IMR-90 (cell line): ENCODE data around the gene SPINDOC.

Source experiments
- BHLHE40 ChIP-seq: fragments of 150-350 bp; IDR thresholded peaks from 2 replicates; pipeline ENCODE4 v1.6.1; 2016; ENCODE audit warnings: mild to moderate bottlenecking, low read depth, low read length
- CTCF ChIP-seq: conservative IDR thresholded peaks from 2 replicates; pipeline ENCODE4 v1.5.1; 2012; ENCODE audit warnings: mild to moderate bottlenecking, low read depth, low read length, improper control_type of control experiment
- POLR2A ChIP-seq: IDR thresholded peaks from 2 replicates; pipeline ENCODE4 v1.6.1; 2012; ENCODE audit warnings: mild to moderate bottlenecking, low read depth, low read length
- SMC3 ChIP-seq: fragments of 150-350 bp; IDR thresholded peaks from 2 replicates; pipeline ENCODE4 v1.6.1; 2016; ENCODE audit warnings: low read depth, mild to moderate bottlenecking, antibody characterized with exemption, low read length, moderate library complexity
- USF2 ChIP-seq: fragments of 150-350 bp; IDR thresholded peaks from 2 replicates; pipeline ENCODE4 v1.6.1; 2017; ENCODE audit warnings: mild to moderate bottlenecking, antibody characterized with exemption, low read length, low read depth

- TF ChIP-seq CTCF = no peak
- no peak for TF ChIP-seq POLR2A
- TF ChIP-seq SMC3 = no peak
- no peak for TF ChIP-seq BHLHE40
- no peak for TF ChIP-seq USF2
These were observed 30.5 kb upstream of the SPINDOC start for GRCh38 chr11:63782749-63783148.
